HUES48 (cell line): ENCODE results near the gene MAGI3.

Experiments used
- H3K27ac ChIP-seq: one replicate; pipeline ENCODE4 v1.7.0; 2013; ENCODE audit warnings: low read depth, low read length, inconsistent platforms
- H3K27me3 ChIP-seq: 2 replicates; pipeline ENCODE4 v1.6.1; 2013; ENCODE audit warnings: mild to moderate bottlenecking, low read length; ENCODE audit not compliant: control insufficient read depth, insufficient read depth
- H3K36me3 ChIP-seq: 2 replicates; pipeline ENCODE4 v1.6.1; 2013; ENCODE audit warnings: low read length; ENCODE audit not compliant: control insufficient read depth, insufficient read depth
- H3K4me1 ChIP-seq: 2 replicates; pipeline ENCODE4 v1.6.1; 2013; ENCODE audit warnings: mild to moderate bottlenecking, low read length; ENCODE audit not compliant: control insufficient read depth, insufficient read depth
- H3K4me3 ChIP-seq: 2 replicates; pipeline ENCODE4 v1.5.1; 2013; ENCODE audit warnings: mild to moderate bottlenecking, low read depth, low read length
- H3K9ac ChIP-seq: 2 replicates; pipeline ENCODE4 v1.6.1; 2013; ENCODE audit warnings: mild to moderate bottlenecking, low read depth, low read length, moderate library complexity
- H3K9me3 ChIP-seq: 2 replicates; pipeline ENCODE4 v1.6.1; 2013; ENCODE audit warnings: low read length; ENCODE audit not compliant: control insufficient read depth, insufficient read depth

Gene MAGI3

DNA sequence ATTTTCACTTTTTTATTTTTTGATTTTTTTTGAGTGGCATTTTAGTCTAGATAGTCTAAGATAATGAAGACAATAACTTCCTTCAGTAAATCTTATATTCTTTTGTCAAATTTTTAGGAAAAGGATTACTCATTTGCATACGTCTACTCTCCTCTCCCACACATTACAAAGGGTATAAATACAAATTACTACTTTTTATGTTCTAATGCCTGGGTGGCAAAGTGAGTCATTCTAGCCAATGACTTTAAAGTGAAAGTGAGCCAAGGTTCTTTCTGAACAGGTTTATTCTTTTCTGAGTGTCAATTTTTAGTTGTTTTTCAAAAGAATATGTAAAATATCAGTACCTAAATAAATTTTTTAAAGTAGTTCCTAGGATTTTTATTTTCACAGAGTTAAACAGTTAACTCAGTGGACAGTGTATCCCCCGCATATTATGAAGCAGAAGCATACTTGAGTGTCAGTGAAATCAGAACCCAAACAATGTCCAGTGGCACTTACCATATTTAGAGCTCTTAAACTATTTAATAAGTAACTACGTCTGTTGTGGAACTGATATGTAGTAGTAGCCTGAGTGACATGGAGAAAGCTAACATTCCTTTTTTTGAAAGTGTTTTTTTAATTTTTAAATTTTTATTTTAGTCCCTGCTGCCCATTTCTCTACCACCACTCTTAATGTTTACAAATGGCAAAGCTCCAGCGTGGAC is 227.3 kb downstream of the MAGI3 start:
- Histone ChIP-seq H3K36me3 (no peaks in the 10 kb centered on the region), H3K9me3 (no peaks in the 10 kb centered on the region), H3K9ac (no peak overlapping the region), H3K27me3 (no peaks in the 10 kb centered on the region), H3K4me3 (no peak overlapping the region), H3K27ac (no peak overlapping the region), H3K4me1 (peaks cover 18% of the 10 kb centered on the region)

DNA sequence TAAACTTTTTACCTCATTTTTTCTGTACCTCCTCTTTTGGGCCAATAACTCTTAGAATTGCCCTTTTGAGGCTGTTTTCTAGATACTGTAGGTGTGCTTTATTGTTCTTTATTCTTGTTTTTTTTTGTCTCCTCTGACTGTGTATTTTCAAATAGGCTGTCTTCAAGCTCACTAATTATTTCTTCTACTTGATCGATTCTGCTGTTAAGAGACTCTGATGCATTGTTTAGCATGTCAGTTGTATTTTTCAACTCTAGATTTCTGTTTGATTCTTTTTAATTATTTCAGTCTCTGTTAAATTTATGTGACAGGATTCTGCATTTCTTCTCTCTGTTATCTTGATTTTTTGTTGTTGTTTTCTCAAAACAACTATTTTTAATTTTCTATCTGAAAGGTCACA is 238.7 kb downstream of the MAGI3 start:
- H3K9ac ChIP-seq, result no peak overlapping the region
- no peaks in the 10 kb centered on the region for H3K9me3 ChIP-seq
- 0 out of 2 replicates have a peak, but pooled peaks cover 6% of the 10 kb centered on the region for H3K4me1 ChIP-seq
- H3K36me3 ChIP-seq, result no peaks in the 10 kb centered on the region
- no peak overlapping the region for H3K4me3 ChIP-seq
- no peaks in the 10 kb centered on the region for H3K27me3 ChIP-seq
- no peak overlapping the region for H3K27ac ChIP-seq

DNA sequence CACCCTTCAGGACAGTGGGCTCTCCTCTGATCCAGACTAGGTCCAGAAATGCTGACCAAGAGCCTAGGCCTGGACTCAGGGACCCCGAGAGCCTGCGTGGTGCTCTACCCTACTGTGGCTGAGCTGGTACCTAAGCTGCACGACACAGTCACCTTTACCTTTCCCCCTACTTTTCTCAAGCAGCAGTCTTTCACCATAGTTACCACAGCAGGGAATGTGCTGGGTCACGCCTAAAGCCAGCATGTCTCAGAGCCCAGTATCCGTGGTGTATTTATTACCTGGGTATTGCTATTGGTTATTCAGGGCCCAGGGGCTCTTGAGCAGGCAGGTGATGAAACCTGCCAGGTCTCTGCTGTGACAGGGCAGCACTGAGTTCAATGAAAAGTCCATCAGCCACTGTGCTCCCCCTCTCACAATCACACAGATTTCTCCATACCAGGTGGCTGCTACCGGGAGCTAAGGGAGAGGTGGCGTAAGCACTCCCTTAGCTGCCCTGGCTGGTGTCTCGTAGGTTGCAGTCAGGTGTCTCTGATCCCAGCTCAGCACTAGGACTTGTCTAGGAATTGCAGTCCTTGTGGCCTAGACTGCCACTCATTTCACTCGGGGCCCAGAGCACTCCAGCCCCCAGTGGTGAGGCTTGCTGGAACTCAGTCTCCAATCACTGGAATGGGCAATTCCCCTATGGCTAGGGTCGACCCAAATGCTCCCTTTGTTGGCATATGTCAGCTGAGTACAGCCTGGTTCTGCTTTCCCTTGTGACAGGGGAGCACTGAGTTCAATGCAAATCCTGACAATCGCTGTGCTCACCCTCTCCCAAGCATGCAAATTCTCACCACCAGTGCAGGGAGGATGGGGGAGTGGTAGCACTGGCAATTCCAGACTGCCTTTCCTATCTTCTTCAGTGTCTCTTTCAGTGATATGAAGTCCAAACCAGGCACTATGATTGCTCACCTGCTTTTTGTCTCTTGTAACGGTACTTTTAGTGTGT is 240.3 kb downstream of the MAGI3 start:
- H3K4me1 ChIP-seq, result 0 out of 2 replicates have a peak, but pooled peaks cover 6% of the 10 kb centered on the region
- H3K27ac ChIP-seq, result no peak overlapping the region
- H3K36me3 ChIP-seq, result no peaks in the 10 kb centered on the region
- no peaks in the 10 kb centered on the region for H3K9me3 ChIP-seq
- H3K27me3 ChIP-seq, result no peaks in the 10 kb centered on the region
- H3K4me3 ChIP-seq, result no peak overlapping the region
- no peak overlapping the region for H3K9ac ChIP-seq

GRCh38 chr1:113641396-113641795 is 251.1 kb downstream of the MAGI3 start:
- H3K27ac ChIP-seq, result no peak overlapping the region

DNA sequence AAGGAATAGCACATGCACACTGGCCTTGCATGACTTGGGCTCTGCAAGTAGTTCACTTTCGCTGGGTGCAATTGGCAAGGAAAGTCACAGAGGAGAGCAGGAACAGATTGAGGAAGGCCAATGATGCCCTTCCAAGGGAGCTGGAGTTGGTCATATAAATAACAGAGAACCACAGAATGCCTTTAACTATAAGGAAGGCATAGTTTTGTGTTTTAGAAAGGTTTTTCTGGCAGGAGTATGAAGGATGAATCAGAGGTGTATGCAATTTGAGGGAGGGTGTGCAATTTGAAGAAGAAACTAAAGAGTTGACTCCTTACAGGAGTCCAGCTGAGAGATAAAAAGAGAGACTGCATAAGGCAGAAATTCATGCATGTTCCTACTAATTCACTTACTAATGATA is 256.8 kb downstream of the MAGI3 start:
- Histone ChIP-seq H3K36me3 (0 out of 2 replicates have a peak, but pooled peaks cover 4% of the 10 kb centered on the region), H3K9ac (no peak overlapping the region), H3K4me3 (no peak overlapping the region), H3K27me3 (no peaks in the 10 kb centered on the region), H3K27ac (no peak overlapping the region), H3K4me1 (no peaks in the 10 kb centered on the region), H3K9me3 (no peaks in the 10 kb centered on the region)

More at GRCh38 chr1:113641396-113641795, 251.1 kb downstream of the MAGI3 start:
- peaks cover 4% of the 10 kb centered on the region; the same call in 1 of the 2 replicates for H3K9me3 ChIP-seq
- no peaks in the 10 kb centered on the region for H3K4me1 ChIP-seq
- no peak overlapping the region for H3K4me3 ChIP-seq
- H3K9ac ChIP-seq, result no peak overlapping the region
- H3K36me3 ChIP-seq, result no peaks in the 10 kb centered on the region
- no peaks in the 10 kb centered on the region for H3K27me3 ChIP-seq

DNA sequence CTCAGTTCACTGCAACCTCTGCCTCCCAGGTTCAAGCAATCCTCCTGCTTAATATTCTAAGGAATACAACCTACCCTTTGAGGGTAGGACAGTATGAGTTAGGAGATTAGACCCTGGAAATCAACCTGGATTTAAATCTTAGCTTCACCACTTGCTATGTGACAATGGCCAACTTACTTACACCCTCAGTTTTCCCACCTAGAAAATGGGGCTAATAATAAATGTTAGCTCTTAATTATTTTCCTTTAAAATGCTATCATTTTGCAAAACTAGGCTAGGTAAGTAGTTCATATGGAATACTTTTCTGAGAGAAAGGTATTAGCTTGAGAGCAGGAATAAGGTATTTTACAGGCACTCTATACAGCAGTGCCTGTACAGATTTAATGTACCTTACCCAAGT is 258.2 kb downstream of the MAGI3 start:
- no peak overlapping the region for H3K4me3 ChIP-seq
- H3K4me1 ChIP-seq, result no peaks in the 10 kb centered on the region
- H3K27ac ChIP-seq, result no peak overlapping the region
- H3K9me3 ChIP-seq, result no peaks in the 10 kb centered on the region
- no peaks in the 10 kb centered on the region for H3K27me3 ChIP-seq
- H3K9ac ChIP-seq, result no peak overlapping the region
- H3K36me3 ChIP-seq, result 0 out of 2 replicates have a peak, but pooled peaks cover 4% of the 10 kb centered on the region

- H3K4me1 ChIP-seq, result no peaks in the 10 kb centered on the region
- H3K36me3 ChIP-seq, result no peaks in the 10 kb centered on the region
- H3K9ac ChIP-seq, result no peak overlapping the region
- no peaks in the 10 kb centered on the region for H3K9me3 ChIP-seq
- no peak overlapping the region for H3K27ac ChIP-seq
- H3K4me3 ChIP-seq, result no peak overlapping the region
- no peaks in the 10 kb centered on the region for H3K27me3 ChIP-seq
Measured at GRCh38 chr1:113652771-113653170, 262.5 kb downstream of the MAGI3 start.

DNA sequence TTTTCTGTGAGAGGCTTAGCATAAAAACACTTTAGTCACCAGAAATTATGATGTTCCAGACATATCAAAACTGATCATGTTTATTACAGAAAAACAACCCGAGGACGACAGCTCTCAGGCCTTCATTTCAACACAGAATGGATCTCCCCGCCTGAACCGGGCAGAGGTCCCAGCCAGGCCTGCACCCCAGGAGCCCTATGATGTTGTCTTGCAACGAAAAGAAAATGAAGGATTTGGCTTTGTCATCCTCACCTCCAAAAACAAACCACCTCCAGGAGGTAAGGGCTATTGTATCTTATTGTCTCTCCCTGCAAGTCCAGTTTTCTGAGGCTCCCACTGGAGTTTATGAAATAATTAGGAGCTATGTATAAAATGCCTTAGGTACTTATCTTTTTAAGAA is 263.4 kb downstream of the MAGI3 start:
- Histone ChIP-seq H3K9me3 (no peaks in the 10 kb centered on the region), H3K4me1 (no peaks in the 10 kb centered on the region), H3K27ac (no peak overlapping the region), H3K9ac (no peak overlapping the region), H3K4me3 (no peak overlapping the region), H3K36me3 (no peaks in the 10 kb centered on the region), H3K27me3 (no peaks in the 10 kb centered on the region)

DNA sequence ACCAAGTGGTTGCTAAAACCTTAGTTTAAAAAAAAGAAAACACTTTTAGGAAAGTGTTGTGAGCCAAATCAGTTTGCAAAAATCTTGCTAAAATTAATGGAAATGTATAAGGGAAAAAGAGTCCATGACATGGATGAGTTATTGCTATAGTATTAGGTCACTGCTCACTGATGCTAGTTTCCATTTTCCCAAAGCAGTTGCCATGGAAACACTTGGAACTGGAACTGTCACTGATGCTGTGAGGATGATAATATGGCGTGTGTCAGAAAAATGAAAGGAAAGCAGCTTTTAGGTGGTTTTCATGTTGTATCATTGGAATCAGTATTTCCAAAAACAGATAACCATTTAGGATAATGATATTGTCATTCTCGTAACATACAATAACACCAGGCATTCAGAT is 264.6 kb downstream of the MAGI3 start:
- Histone ChIP-seq H3K27ac (no peak overlapping the region), H3K36me3 (no peaks in the 10 kb centered on the region), H3K9me3 (no peaks in the 10 kb centered on the region), H3K27me3 (no peaks in the 10 kb centered on the region), H3K9ac (no peak overlapping the region), H3K4me1 (no peaks in the 10 kb centered on the region), H3K4me3 (no peak overlapping the region)

DNA sequence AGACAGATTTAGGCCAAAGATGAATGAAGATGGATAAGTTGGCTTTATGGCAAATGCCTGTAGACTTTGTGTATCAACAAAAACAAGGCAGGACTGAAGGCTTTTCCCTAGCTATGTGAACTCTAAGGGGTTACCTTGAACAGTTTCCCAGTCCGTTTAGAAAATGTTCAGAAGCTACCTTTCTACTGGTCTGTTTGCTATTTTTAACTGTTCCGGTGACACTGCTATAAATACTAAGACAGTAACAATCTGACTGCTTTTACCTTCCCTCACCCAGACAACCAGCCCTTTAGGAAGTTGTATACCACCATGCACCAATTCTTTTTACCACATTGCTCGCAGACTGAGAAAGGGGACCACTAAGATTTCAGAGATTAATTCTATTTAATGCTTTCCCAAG is 266.8 kb downstream of the MAGI3 start:
- no peaks in the 10 kb centered on the region for H3K36me3 ChIP-seq
- H3K4me1 ChIP-seq, result no peaks in the 10 kb centered on the region
- H3K4me3 ChIP-seq, result no peak overlapping the region
- no peaks in the 10 kb centered on the region for H3K9me3 ChIP-seq
- no peak overlapping the region for H3K9ac ChIP-seq
- no peaks in the 10 kb centered on the region for H3K27me3 ChIP-seq
- H3K27ac ChIP-seq, result no peak overlapping the region

GRCh38 chr1:113657556-113658063 is 267.3 kb downstream of the MAGI3 start:
- Histone ChIP-seq H3K4me3 (no peak overlapping the region), H3K4me1 (no peaks in the 10 kb centered on the region), H3K9me3 (no peaks in the 10 kb centered on the region), H3K9ac (no peak overlapping the region), H3K36me3 (no peaks in the 10 kb centered on the region), H3K27me3 (no peaks in the 10 kb centered on the region), H3K27ac (no peak overlapping the region)
